Neural cell (in vitro differentiated cells): ENCODE results near the gene H6PD. TPM values are rescaled to one million over a fixed set of nuclear protein-coding genes. Genes with fewer than 3 reads are reported as not detected.
A peak's percentile ranks its signal among the peaks of the same experiment; 100 is the strongest.

ENCODE experiments used
- H2AFZ ChIP-seq: fragments of 200-600, 300-800 bp; sonication (generic), shearing (Covaris generic); 2 replicates; pipeline ENCODE4 v1.6.0; 2014; ENCODE audit warnings: low read depth, mild to moderate bottlenecking, antibody characterized with exemption, low read length, moderate library complexity
- H3F3A ChIP-seq: fragments of 200-600 bp; shearing (Covaris generic); 2 replicates; pipeline ENCODE4 v1.6.1; 2016; ENCODE audit warnings: mild to moderate bottlenecking, moderate library complexity, mixed read lengths, antibody characterized with exemption, low read length; ENCODE audit not compliant: insufficient read depth, poor library complexity, severe bottlenecking
- H3K27ac ChIP-seq: fragments of 200-600, 300-800 bp; sonication (generic), shearing (Covaris generic); 2 replicates; pipeline ENCODE4 v1.5.1; 2014; ENCODE audit warnings: mild to moderate bottlenecking, low read length, moderate library complexity
- H3K27me3 ChIP-seq: fragments of 300-800, 200-600 bp; sonication (generic), shearing (Covaris generic); 2 replicates; pipeline ENCODE4 v1.6.0; 2014; ENCODE audit warnings: mild to moderate bottlenecking, low read depth, low read length, moderate library complexity; ENCODE audit not compliant: insufficient read depth
- H3K36me3 ChIP-seq: fragments of 300-800, 200-600 bp; sonication (generic), shearing (Covaris generic); 2 replicates; pipeline ENCODE4 v1.5.1; 2014; ENCODE audit warnings: mild to moderate bottlenecking, antibody characterized with exemption, low read length, moderate library complexity; ENCODE audit not compliant: insufficient read depth
- H3K4me2 ChIP-seq: fragments of 300-800, 200-600 bp; sonication (generic), shearing (Covaris generic); 2 replicates; pipeline ENCODE4 v1.6.0; 2014; ENCODE audit warnings: mild to moderate bottlenecking, low read length
- H3K4me3 ChIP-seq: fragments of 300-800, 200-600 bp; sonication (generic), shearing (Covaris generic); 2 replicates; pipeline ENCODE4 v1.5.1; 2014; ENCODE audit warnings: mild to moderate bottlenecking, low read length, moderate library complexity
- H3K79me2 ChIP-seq: fragments of 200-600 bp; shearing (Covaris generic); replicated peaks from 2 replicates; pipeline ENCODE4 v1.6.0; 2014; ENCODE audit warnings: mild to moderate bottlenecking, low read length, moderate library complexity; ENCODE audit not compliant: insufficient read depth
- H3K9ac ChIP-seq: fragments of 300-800, 200-600 bp; sonication (generic), shearing (Covaris generic); 2 replicates; pipeline ENCODE4 v1.6.1; 2016; ENCODE audit warnings: mild to moderate bottlenecking, low read length, mixed read lengths
- H3K9me2 ChIP-seq: fragments of 200-600 bp; shearing (Covaris generic); 2 replicates; pipeline ENCODE4 v1.6.1; 2016; ENCODE audit warnings: mild to moderate bottlenecking, low read length, mixed read lengths; ENCODE audit not compliant: insufficient read depth
- H3K9me3 ChIP-seq: fragments of 200-600, 300-800 bp; sonication (generic), shearing (Covaris generic); 2 replicates; pipeline ENCODE4 v1.6.1; 2016; ENCODE audit warnings: mild to moderate bottlenecking, mixed run types, low read length, moderate library complexity, mixed read lengths
- H4K20me1 ChIP-seq: fragments of 200-600 bp; shearing (Covaris generic); 2 replicates; pipeline ENCODE4 v1.6.1; 2016; ENCODE audit warnings: mild to moderate bottlenecking, mixed run types; ENCODE audit not compliant: insufficient read depth
- CTCF ChIP-seq: fragments of 450-650 bp; IDR thresholded peaks from 2 replicates; pipeline ENCODE4 v1.5.1; 2014; ENCODE audit warnings: antibody characterized with exemption, mild to moderate bottlenecking, moderate library complexity; ENCODE audit not compliant: poor library complexity, severe bottlenecking
- EP300 ChIP-seq: fragments of 450-650 bp; conservative IDR thresholded peaks from 2 replicates; pipeline ENCODE4 v1.6.1; 2014; ENCODE audit warnings: antibody characterized with exemption, mild to moderate bottlenecking, moderate library complexity; ENCODE audit not compliant: poor library complexity, severe bottlenecking
- EZH2 ChIP-seq: fragments of 200-600, 300-800 bp; shearing (Covaris generic), sonication (generic); IDR thresholded peaks from 2 replicates; pipeline ENCODE4 v1.6.1; 2014; ENCODE audit warnings: antibody characterized with exemption, low read length, borderline replicate concordance, mild to moderate bottlenecking; ENCODE audit not compliant: insufficient read depth, poor library complexity, severe bottlenecking
- MXI1 ChIP-seq: fragments of 450-650 bp; conservative IDR thresholded peaks from 2 replicates; pipeline ENCODE4 v1.6.1; 2014; ENCODE audit warnings: antibody characterized with exemption, mild to moderate bottlenecking; ENCODE audit not compliant: poor library complexity, severe bottlenecking
- POLR2AphosphoS5 ChIP-seq: IDR thresholded peaks from 2 replicates; pipeline ENCODE4 v1.6.1; 2012
- RAD21 ChIP-seq: fragments of 450-650 bp; conservative IDR thresholded peaks from 2 replicates; pipeline ENCODE4 v1.6.1; 2014; ENCODE audit warnings: antibody characterized with exemption, mild to moderate bottlenecking, moderate library complexity
- REST ChIP-seq: IDR thresholded peaks from 2 replicates; pipeline ENCODE4 v1.6.1; 2012; ENCODE audit warnings: borderline replicate concordance
- SMC3 ChIP-seq: fragments of 450-650 bp; conservative IDR thresholded peaks from 2 replicates; pipeline ENCODE4 v1.6.1; 2014; ENCODE audit warnings: antibody characterized with exemption, mild to moderate bottlenecking, moderate library complexity; ENCODE audit not compliant: poor library complexity
- polyA plus RNA-seq: library from polyadenylated mRNA; depleted of rRNA; stranded (reverse); fragments of >200 nt; gene quantifications from 2 replicates; pipeline ENCODE4 v1.2.3, GENCODE V29; 2014

H6PD gene
- polyA plus RNA-seq, 1 donor from 2014 or later: 4.6 TPM

- Histone ChIP-seq H3F3A (no peaks in the 10 kb centered on the region), H3K9me2 (no peaks in the 10 kb centered on the region), H3K79me2 (no peaks in the 10 kb centered on the region), H3K4me3 (no peak overlapping the region), H3K27me3 (peaks cover 70% of the 10 kb centered on the region), H3K9ac (no peak overlapping the region), H4K20me1 (no peaks in the 10 kb centered on the region), H3K36me3 (no peaks in the 10 kb centered on the region), H3K27ac (no peak overlapping the region), H2AFZ (no peak overlapping the region), H3K4me2 (no peak overlapping the region), H3K9me3 (no peaks in the 10 kb centered on the region)
- TF ChIP-seq POLR2AphosphoS5: no peak
- TF ChIP-seq REST: no peak
- no peak for TF ChIP-seq MXI1
- TF ChIP-seq EZH2: no peak
- TF ChIP-seq EP300: no peak
- TF ChIP-seq CTCF: no peak
- TF ChIP-seq RAD21: no peak
Observed at GRCh38 chr1:9200441-9200840, 34.1 kb upstream of the H6PD start.

GRCh38 chr1:9201401-9202239, 33.0 kb upstream of the H6PD start:
- H3K27ac ChIP-seq: no peak overlapping the region
- peaks cover 69% of the 10 kb centered on the region for H3K27me3 ChIP-seq
- peak overlapping the region; percentile 14 for H3K9ac ChIP-seq
- H3K9me3 ChIP-seq: no peaks in the 10 kb centered on the region
- H3K79me2 ChIP-seq: no peaks in the 10 kb centered on the region
- H3K9me2 ChIP-seq: no peaks in the 10 kb centered on the region
- H3K4me3 ChIP-seq: peak overlapping the region; percentile 62
- H4K20me1 ChIP-seq: no peaks in the 10 kb centered on the region
- H2AFZ ChIP-seq: no peak overlapping the region
- H3K36me3 ChIP-seq: no peaks in the 10 kb centered on the region
- H3K4me2 ChIP-seq: peak overlapping the region; percentile 86
- no peaks in the 10 kb centered on the region for H3F3A ChIP-seq
- TF ChIP-seq EP300 (no peak), SMC3 (peak; percentile 22), CTCF (no peak), RAD21 (no peak)
